H1 (cell line): ENCODE data around the gene ARHGAP10. TPM values are rescaled to one million over a fixed set of nuclear protein-coding genes. Genes with fewer than 3 reads are reported as not detected.

Experiments used
- EZH2 ChIP-seq: fragments of 200-600 bp; sonication (generic); IDR thresholded peaks from 2 replicates; pipeline ENCODE4 v1.7.1; 2012; ENCODE audit warnings: low read depth, mild to moderate bottlenecking, moderate library complexity, low read length, inconsistent platforms; ENCODE audit not compliant: severe bottlenecking
- FOSL1 ChIP-seq: IDR thresholded peaks from 2 replicates; pipeline ENCODE4 v1.6.1; 2011; ENCODE audit warnings: mild to moderate bottlenecking, low read depth, low read length, moderate library complexity; ENCODE audit not compliant: insufficient read depth
- KDM5A ChIP-seq: fragments of 200-600 bp; IDR thresholded peaks from 2 replicates; pipeline ENCODE4 v1.7.1; 2012; ENCODE audit warnings: mild to moderate bottlenecking, low read length, inconsistent platforms, mixed read lengths
- POLR2AphosphoS5 ChIP-seq: IDR thresholded peaks from 2 replicates; pipeline ENCODE4 v1.6.1; 2011; ENCODE audit warnings: low read depth, low read length
- SRF ChIP-seq: IDR thresholded peaks from 2 replicates; pipeline ENCODE4 v1.6.1; 2011; ENCODE audit warnings: mild to moderate bottlenecking, low read depth, low read length, moderate library complexity
- polyA plus RNA-seq, 7 experiments: library from polyadenylated mRNA; depleted of rRNA in 3 of 7; stranded (reverse) in 5 of 7; unstranded in 2 of 7; fragments of >200 nt in 5 of 7; fragments of 200-250 nt in 2 of 7; gene quantifications; 1 replicate in 5 of 7; 2 replicates in 1 of 7; 4 replicates in 1 of 7; pipeline versions ENCODE4 v1.2.1 to v1.2.3, GENCODE V29; 2011 to 2013; ENCODE audit warnings: missing spikeins in 2 of 7, mixed read lengths in 2 of 7
- total RNA-seq: library from RNA; stranded (reverse); fragmentation: NEBNext Ultra II Directional; extraction: Animal tissue kit (Norgen Biotek cat#: 25700); gene quantifications from 2 replicates; pipeline ENCODE4 v1.2.1, GENCODE V29; 2021
- TF ChIP-seq, protein P1 (sequence below): IDR thresholded peaks from 2 replicates; pipeline ENCODE4 v1.6.1; 2011; ENCODE audit warnings: low read depth, mild to moderate bottlenecking, low read length; ENCODE audit not compliant: insufficient read depth

ARHGAP10 gene
- total and polyA plus RNA-seq, 2 of the 8 experiments (the other 6 are each of a cell fraction or from before 2014, with no cell fraction given), result 3.7 to 6.1 TPM

DNA sequence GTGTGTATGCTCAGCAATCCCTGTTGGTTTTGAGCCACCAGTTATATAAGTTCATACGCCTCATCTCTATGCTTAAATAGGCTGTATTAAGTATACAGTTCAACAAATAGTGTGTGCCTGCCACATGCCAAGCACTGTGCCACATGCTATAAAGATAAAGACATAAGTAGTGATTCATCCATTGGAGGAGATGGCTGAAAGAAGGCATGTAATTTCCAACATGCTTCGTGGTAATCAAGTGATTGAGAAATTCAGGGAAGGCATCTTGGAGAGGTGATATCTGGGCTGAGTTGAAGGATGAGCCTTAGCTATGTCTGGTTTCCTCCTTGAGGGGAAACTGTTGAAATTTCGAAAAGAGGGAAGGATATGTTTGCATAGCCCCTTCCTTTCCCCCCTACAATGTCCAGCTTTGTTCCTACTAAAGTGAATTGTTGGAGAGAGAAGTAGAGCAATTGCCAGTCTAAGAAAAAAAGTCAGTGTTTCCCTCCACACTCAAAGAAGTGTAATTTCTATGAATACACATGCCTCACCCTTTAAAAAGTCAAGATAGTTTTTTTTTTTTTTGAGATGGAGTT, 96.5 kb downstream of the ARHGAP10 start (continued):
- TF ChIP-seq EZH2 (no peak), FOSL1 (no peak), POLR2AphosphoS5 (no peak), SRF (no peak), KDM5A (no peak)
- TF ChIP-seq, protein P1, sequence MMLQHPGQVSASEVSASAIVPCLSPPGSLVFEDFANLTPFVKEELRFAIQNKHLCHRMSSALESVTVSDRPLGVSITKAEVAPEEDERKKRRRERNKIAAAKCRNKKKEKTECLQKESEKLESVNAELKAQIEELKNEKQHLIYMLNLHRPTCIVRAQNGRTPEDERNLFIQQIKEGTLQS, result no peak
